ENCODE data around the gene OPRL1.

Gene OPRL1

DNA sequence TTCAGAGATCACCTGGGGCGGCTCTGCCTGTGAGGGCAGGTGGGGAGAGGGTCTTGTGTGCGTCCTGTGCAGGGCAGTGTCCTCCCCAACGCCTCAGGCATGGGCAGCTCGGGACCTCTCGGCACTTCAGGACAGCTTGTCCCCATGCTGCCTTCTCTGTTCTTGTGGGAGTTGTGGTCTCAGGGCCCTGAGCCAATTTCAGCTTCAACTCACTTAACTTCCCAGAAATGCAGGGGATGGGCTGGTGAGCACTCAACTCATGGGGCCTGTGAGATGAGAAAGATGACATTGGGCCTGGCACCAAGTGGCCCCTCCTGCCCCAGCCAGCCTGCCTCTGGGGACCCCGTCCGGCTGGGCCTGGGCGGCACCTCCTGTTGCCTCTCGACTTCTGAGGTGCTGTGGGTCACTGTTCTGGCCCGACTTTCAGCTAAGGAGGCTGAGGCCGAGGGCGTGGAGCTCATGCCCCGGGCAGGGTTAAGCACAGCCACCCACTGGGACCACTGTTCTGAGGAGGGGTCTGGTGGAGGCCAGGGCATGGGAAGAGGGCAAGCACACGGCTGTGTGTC is 7.3 kb upstream of the OPRL1 start:
- DNase-seq (ENCODE audit: low spot score): no peak

DNA sequence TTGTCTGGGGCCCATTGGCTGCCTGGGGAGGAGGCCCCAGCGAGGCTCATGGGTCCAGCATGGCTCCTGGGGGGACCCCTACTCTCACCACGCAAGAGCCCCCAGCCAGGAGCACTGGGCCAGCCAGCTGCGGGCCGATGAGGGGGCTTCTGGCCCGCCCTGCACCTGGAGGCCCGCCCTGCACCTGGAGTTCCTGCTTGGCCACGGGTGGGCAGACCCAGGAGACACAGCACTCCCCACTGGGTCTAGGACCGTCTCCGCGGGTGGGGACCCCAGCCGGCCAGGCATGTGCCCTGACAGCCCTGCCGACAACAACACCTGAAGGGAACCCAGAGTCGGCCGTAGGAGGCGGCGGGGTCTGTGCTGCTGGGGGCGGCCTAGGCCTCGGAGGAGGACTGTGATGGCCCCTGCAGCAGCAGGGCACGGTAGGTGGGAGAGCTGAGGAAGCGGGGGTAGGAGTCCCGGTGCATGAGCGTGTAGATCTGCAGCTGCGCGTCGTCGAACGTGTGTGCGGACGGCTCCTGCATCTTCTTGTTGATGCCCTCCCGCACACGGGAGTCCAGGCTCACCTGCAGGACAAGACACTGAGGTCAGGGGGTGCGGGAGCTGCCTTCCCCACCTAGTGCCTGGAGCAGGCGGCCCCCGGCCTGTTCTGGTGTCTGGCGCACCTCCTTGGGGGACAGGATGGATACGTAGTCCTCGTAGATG is 6.3 kb upstream of the OPRL1 start:
- DNase-seq (ENCODE audit: low spot score): no peak

GRCh38 chr20:64074184-64074789 is 5.6 kb upstream of the OPRL1 start:
- DNase-seq (ENCODE audit: low spot score): no peak

DNA sequence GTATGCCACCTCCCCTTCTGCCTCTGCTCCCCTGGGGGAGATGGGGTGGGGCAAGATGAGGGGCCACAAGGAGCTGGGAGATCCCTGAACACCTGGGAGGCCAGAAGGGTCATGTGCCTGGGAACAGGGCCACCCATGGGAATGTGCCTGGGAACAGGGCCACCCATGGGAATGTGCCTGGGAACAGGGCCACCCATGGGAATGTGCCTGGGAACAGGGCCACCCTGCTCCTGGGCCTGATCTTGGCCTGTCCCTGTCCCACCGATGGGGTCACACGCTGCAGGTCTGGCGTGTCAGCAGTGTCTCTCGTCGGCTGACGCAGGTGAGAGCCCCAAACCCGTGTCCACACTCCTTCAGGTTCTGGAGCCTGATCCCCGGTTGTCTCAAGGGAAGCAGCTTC is 4.9 kb upstream of the OPRL1 start:
- no peak for DNase-seq (ENCODE audit: low spot score)

DNA sequence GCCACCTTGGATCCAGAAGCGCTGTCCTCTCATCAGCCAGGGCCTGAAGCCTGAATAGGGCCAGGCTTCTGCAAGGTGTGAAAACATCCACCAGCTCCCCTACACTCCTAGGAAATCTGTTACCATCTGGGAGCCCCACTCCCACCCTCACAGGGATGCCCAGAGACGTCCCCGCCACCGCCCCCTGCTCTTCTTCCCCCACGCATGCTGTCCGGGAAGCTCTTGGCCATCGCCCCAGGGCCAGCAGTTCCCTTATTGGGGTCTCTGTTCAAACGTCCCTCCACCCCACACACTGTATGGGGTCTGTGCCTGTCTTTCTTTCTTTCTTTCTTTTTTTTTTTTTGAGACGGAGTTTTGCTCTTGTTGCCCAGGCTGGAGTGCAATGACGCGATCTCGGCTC is 4.3 kb upstream of the OPRL1 start:
- DNase-seq (ENCODE audit: low spot score): no peak

DNA sequence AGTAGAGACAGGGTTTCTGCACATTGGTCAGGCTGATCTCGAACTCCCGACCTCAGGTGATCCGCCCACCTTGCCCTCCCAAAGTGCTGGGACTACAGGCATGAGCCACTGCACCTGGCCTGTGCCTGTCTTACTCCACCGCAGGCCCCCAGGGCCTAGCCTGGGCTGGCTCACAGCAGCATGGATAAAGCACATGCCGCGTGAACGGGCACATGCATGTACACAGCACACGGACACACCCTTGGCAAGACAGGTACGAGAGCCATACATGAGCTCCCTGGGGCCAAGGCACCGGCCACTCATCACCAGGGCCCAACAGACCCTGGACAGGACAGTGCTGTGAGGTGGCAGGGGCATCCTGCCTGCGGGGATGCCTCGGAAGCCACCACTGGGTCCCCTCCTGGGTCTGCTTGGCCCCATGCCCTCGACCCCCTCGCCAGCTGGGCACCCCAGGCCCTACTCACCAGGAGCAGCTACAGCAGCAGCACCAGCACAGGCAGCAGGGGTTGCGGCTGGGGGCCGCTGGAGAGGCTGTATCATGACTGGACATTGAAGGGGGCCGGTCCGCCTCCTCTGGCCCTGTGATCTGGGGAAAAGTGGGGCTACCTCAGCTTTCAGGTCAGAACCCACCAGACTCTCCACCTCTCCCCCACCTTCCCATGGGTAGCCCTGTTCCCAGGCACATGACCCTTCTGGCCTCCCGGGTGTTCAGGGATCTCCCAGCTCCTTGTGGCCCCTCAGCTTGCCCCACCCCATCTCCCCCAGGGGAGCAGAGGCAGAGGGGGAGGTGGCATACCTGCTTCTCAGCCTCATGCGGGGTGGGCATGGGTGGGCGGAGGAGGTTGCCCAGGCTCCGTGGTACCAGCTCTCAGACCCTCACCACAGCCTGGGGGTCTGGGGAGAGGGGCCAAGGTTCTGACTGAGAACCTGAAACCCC is 3.6 kb upstream of the OPRL1 start:
- DNase-seq (ENCODE audit: low spot score): no peak

DNA sequence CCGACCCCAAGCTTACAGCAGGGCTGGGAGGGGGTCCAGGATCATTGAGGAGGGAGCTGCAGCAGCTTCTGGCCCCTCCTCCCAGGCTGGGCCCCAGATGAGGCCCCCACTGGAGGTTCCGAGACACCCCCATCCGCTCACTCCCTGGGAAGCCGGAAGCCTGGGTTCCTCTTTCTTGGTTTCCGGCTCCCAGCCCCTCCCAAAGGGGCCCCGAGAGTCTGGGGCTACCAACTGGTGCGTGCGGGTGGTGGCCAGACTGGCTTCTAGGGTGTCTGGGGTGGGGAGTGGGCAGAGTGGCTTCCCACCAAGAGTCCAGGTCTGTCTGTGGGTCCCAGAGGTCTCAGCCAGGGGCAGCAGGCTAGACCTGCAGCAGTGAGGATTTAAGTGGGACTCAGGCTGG is 2.8 kb upstream of the OPRL1 start:
- DNase-seq (ENCODE audit: low spot score): no peak

GRCh38 chr20:64077541-64077875 is 2.4 kb upstream of the OPRL1 start:
- DNase-seq (ENCODE audit: low spot score): no peak

DNA sequence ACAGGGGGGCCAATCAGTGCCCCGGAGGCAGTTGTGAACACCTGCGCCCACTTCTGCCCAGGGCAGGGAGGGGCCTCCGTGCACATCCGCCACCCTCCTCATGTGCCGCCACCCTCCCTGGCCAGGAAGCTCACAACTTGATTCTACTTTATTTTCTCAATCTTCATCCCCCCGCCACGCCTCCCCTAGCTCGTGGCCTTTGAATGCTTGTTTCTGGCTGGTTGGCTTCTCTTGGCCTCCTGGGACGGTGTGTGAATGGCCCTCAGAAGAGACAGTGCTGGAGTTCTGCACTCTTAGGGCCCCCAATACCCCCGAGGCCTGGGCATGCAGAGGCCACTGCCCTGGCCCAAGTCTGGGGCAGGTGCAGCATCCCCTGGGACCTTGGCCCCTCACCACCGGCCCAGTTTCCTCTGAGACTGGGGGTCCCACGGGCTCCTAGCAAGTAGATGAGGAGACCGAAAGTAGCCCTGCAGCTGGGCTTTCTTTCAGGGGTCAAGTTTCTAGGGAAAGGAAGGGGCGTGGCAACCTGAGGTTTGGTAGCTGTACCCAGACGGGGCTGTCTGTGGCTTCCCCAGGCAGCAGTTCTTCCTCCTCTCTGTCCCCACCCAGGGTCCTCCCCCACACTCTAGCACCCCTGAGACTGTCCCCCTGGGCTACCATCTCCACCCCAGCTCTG is 1.9 kb upstream of the OPRL1 start:
- no peak for DNase-seq (ENCODE audit: low spot score)

DNA sequence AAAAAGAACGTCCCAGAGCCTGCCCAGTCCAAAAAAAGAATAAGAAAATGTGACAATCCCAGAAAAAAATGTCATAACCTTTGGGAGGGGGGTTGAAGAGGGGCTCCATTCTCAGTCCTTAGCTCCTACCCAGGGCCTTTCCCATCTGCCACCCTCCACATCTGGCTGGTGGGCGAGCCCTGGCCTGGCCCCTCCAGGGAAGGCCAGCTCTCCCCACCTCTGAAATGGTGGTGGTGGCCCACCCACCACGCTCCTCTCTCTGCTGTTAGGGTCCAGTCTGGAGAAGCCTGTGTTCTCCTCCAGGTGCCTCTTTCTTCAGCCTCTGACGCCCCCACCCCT is 979 bp upstream of the OPRL1 start:
- no peak for DNase-seq (ENCODE audit: low spot score)

DNA sequence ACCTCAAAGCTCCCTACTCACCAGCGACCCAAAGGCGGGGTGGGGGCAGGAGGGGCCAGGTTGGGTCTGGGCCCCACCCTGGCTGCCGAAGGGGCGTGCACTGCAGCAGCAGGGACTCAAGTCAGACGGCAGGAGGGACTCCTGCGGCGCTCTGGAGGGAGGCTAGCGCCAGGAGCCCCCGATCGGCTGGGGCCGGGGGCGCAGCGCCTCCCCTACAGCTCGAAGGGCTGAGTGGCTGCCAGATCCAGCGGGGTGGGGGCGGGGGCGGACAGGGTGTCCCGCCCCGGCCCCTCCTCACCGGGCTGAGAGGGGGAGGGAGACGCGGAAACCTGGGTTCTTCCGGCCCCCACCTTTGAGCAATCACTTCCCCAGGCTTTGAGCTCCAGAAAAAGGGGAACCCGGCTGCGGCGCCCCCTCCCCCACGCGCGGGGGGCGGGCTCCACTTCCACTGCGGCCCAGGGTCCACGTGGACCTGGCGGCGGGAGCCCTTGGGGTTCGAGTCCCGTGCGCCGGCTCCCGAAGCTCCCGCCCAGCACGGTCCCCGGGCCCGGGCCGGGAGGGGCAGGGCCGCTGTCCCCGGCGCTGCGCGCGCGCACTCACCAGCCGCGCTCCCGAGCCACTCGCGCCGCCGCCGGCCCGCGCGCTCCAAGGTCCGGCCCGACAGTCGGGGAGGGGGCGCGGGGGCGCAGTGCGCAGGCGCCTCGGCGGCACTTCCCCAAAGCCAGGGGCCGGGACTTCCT is 439 bp upstream of the OPRL1 start, which contains the start of gene RGS19:
Gene RGS19, minus strand, starts transcription at position 246 of the 740 bp plus-strand sequence. CDS start 2,632 bp downstream, outside the sequence.
- no peak for DNase-seq (ENCODE audit: low spot score)

- no peak for DNase-seq (ENCODE audit: low spot score)
Measured at GRCh38 chr20:64080813-64081623, 1.1 kb downstream of the OPRL1 start.

- DNase-seq (ENCODE audit: low spot score): no peak
Measured at GRCh38 chr20:64081624-64081964, 1.7 kb downstream of the OPRL1 start.

- DNase-seq (ENCODE audit: low spot score): no peak
Measured at GRCh38 chr20:64082126-64082731, 2.3 kb downstream of the OPRL1 start.

- no peak for DNase-seq (ENCODE audit: low spot score)
Measured at GRCh38 chr20:64082820-64083377, 3.0 kb downstream of the OPRL1 start.

- no peak for DNase-seq (ENCODE audit: low spot score)
Measured at GRCh38 chr20:64083378-64083803, 3.5 kb downstream of the OPRL1 start.

- no peak for DNase-seq (ENCODE audit: low spot score)
Measured at GRCh38 chr20:64083804-64084684, 4.2 kb downstream of the OPRL1 start, which contains the start of gene LKAAEAR1. TSS of gene LKAAEAR1 (minus strand) at chr20:64084398. CDS start at chr20:64084219, 179 bp downstream.

DNA sequence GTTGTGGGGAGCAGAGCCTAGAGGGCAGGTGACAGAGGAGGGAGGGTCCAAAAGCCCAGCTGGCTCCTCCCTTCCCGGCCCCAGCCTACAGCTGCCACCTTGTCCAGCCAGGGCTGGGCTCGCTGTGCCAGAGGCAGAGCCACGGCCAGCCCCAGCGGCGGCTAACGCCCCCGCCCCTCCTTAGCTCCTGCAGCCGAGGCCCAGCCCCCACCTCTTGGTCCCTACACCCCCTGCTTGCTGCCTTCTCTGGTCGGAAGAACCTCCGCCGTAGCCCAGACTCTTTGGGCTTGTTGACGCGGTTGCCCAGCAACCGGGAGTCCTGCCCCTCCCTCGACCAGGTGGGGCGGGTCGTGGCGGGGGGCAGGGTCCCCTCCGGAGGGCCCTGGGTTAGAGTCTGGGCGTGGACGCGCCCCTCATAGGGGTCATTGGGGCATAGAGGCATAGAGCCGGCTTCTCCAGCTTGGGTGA is 4.8 kb downstream of the OPRL1 start:
- no peak for DNase-seq (ENCODE audit: low spot score)

- no peak for DNase-seq (ENCODE audit: low spot score)
Measured at GRCh38 chr20:64086801-64087200, 6.9 kb downstream of the OPRL1 start.
